Activated CD4-positive, alpha-beta T cell treated with anti-CD3 and anti-CD28 coated beads, Interleukin-2, amount 50 U/mL, for 4 hours (primary cell): ENCODE measurements around the gene PPP6C.
"Not testable (repeated sequence)": the region's sequence is repeated elsewhere in the genome, so short reads cannot be mapped to it uniquely, and the experiment has no call there.

Experiments used
- DNase-seq, 2 experiments: peaks; one replicate each; pipeline ENCODE4 v3.0.0-alpha.2; 2020

PPP6C gene

DNA sequence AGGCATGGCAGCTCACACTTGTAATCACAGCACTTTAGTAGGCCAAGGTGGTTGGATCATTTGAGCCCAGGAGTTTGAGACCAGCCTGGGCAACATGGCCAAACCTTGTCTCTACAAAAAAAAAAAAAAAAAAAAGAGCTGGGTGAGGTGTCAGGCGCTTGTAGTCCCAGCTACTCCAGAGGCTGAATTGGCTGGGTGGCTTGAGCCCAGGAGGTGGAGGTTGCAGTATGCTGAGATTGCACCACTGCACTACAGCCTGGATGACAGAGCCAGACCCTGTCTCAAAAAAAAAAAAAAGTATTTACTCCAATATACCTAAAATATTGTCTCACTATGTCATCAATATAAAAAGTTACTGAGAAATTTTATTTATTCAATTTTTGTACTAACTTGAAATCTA lies 49.0 kb downstream of the PPP6C start:
- no peak for DNase-seq

DNA sequence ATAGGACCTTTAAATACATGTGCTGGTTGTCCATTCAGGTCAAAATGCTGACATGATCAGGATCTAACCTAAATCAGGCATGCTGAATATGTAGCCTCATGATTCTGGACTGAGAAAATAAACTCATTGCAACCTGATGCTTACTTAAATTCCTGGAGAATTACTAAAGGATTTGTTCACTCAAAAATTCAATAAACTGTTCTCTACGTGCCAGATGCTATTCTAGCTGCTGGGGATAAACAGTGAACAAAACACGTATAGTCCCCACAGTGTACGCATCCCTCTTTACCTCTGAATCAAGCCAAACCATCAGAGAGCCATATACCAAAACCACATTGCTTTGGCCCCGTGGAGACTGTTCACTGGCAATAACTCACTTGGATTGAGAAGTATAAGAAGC lies 52.4 kb downstream of the PPP6C start:
- no peak for DNase-seq

DNA sequence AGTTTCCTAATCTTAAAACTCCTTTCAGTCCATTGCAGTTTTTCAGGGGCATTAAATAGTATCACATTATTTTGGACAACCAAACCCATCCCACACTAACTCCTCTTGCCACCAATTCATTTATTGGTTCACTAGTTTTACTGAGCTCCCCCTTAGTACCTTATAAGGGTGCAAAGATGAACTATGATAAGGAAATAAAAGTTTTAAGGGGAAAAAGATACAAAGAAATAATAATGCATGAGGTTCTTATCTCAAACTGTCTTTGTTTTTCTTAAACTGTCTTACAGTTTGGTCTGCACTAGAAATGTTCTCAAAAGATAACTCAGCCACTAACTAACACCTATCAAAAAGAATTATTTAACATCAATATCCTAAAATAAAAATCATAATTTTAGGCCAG lies 54.6 kb downstream of the PPP6C start:
- DNase-seq = no peak

DNA sequence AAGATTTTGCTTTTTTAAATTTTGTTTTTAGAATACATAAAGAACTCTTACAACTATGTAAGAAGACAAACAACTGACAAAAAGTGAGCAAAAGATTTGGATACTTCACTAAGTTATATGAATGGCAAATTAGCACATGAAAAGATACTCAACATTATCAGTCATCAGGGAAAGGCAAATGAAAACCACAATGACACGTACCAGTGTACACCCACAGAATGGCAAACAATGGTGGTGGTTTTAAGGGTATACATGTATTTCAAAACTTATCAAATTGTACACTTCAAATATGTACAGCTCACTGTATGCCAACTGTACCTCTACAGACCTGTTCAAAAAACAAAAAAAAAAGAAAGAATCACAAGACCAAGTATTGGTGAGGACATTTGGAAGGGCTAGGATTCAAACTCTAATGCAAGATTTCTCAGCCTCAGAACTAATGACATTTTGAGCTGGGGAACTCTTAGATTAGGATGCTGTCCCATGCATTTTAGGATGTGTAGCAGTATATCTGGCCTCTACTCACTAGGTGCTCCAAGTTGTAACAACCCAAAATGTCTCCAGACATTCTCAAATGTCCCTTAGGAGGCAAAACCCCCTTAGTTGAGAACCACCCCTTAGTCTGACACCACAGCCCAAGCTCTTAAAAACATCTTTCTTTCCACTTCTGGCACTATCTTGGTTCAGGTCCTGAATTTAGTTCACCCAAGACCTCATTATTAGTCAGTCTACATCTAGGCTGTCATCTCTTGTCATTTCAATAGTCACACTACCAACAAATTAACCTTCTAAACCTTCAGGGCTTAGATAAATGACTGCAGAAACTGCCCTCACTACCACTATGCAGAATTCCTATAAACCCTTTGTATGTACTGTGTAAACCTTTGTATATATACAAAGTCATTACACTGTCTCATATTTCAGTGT lies 55.9 kb downstream of the PPP6C start:
- DNase-seq = no peak

DNA sequence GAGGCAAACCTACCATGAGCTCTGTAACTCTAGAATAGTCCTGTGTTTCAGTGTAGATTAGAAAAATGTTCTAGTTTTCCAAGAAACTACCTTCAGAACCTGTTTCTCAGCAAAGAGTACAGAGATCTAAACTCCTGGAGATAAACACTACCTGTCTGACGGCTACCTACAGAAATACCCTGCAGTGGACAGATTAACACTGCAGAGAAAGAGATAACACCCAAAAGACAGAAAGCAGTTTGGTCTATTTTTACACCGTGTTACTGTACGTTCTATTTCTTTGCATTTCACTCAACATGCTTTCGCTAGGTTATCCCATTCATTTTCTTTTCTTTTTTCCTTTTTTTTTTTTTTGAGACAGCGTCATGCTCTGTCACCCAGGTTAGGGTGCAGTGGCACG lies 57.8 kb downstream of the PPP6C start:
- DNase-seq = no peak

DNA sequence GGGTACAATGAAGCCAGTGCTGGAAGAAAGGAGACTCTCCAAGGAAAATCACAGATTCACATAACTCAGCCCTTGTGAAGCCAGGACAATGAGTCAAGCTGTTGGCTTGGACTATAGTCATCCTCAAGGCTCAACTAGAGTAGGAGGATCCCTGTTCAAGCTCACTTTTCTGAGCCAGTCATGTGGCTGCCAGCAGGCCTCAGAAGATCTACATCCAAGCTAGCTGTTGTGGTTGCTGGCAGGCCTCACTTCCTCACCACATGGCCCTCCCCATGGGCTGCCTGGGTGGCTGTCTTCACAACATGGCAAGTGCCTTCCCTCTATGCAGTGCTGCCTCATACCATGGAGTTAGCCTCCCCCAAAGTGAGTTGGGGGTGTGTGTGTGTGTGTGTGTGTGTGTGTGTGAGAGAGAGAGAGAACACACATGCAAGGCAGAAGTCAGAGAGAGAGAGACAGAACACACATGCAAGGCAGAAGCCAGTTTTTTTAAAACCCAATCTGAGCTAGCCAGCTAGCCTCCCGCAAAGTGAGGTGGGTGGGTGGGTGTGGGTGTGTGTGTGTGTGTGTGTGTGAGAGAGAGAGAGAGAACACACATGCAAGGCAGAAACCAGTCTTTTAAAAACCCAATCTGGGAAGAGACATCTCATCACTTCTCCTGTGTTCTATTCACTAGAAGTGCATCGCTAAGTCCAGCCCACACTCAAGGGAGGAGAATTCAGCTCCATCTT lies 63.4 kb downstream of the PPP6C start:
- DNase-seq = peak; percentile 61

DNA sequence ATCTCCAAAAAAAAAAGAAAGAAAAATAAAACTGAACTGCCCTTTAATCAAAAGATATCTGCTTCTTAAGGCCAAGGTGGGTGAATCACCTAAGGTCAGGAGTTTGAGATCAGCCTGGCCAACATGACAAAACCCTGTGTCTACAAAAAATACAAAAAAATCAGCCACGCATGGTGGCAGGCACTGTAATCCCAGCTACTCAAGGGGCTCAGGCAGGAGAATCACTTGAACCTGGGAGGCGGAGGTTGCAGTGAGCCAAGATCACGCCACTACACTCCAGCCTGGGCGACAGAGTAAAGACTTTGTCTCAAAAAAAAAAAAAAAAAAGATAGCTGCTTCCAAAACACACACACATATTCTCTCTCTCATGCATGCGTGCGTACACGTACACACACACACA lies 64.1 kb downstream of the PPP6C start:
- no peak for DNase-seq

DNA sequence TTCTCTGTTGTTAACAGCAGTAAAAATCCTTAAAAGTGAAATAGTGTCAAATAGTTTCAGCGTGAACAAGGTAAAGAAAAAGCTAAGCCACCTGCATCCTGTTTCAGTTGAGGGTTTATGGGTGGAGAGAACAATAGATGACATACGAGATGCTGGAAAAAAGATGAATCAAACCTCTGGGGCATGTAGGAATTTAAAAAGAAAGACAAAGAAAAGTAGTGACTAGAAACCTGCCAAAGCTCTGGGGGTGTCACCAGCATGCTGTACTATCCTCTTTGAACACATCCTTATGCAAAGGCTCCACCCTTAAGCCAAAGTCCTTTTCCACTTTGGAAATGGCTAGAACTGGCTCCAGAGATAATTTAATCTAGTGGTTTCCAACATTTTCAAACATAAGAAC lies 68.5 kb downstream of the PPP6C start:
- no peak for DNase-seq

DNA sequence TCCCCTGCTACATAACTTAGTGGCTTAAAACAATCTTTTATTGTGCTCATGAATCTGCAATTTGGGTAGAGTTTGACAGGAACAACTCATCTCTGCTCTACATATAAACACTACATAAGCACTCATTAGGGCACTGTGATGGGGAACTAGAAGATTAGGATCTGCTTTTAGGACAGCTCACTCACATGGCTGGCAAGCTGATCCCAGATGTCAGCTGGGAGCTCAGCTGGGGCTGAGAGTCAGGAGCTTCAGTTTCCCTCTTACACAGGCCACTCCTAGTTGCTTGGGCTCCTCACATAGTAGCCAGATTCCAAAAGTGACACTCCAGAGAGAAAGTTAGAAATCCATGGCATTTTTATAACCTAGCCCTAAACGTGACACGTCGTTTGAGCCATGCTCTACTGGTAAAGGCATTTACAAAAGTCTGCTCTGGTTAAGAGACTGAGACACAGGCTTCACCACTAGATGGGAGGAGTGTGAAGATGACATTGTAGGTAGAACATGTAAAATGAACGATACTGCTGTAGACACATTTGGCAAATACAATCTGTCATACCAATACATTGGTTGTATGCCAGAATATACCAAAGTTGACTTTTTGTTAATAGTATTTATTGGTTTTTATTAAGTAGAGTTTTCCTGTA lies 69.8 kb downstream of the PPP6C start:
- DNase-seq = no peak

DNA sequence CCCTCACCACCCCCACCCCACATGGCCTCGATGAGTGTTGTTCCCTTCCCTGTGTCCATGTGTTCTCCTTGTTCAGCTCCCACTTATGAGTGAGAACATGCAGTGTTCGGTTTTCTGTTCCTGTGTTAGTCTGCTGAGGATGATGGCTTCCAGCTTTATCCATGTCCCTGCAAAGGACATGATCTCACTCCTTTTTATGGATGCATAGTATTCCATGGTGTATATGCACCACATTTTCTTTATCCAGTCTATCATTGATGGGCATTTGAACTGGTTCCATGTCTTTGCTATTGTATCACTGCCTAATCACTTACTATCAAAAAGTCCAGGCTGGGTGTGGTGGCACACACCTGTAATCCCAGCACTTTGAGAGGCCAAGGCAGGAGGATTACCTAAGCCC lies 70.9 kb downstream of the PPP6C start:
- not testable (repeated sequence) for DNase-seq

DNA sequence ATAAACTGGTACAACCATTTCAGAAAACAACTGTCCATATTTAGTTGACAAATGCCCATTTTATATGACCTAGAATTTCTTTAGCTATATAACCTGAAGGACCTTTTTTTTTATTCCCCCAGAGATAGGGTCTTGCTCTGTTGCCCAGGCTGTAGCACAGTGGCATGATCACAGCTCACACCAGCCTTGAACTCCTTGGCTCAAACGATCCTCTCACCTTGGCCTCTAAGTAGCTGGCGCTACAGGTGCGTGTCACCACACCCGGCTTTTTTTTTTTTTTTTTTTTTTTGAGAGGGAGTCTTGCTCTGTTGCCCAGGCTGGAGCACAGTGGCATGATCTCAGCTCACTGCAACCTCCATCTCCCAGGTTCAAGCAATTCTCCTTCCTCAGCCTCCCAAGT lies 75.1 kb downstream of the PPP6C start:
- DNase-seq = not testable (repeated sequence)

DNA sequence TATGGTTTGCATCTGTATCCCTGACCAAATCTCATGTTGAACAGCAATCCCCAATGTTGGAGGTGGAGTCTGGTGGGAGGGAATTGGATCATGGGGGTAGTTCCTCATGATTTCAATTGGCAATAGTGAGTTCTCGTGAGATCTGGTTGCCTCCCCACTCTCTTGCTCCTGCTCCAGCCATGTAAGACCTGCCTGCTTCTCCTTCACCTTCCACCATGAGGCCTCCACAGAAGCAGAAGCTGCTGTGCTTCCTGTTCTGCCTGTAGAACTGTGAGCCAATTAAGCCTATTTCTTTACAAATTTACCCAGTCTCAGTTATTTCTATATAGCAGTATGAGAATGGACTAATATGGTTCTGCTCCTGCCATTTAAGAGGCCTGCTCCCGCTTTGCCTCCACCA lies 79.1 kb downstream of the PPP6C start:
- DNase-seq = no peak

DNA sequence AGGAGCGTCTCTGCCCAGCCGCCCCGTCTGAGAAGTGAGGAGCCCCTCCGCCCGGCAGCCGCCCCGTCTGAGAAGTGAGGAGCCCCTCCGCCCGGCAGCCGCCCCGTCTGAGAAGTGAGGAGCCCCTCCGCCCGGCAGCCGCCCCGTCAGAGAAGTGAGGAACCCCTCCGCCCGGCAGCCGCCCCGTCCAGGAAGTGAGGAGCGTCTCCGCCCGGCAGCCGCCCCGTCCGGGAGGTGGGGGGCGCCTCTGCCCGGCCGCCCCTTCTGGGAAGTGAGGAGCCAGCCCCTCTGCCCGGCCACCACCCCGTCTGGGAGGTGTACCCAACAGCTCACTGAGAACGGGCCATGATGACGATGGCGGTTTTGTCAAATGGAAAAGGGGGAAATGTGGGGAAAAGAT lies 81.1 kb downstream of the PPP6C start:
- not testable (repeated sequence) for DNase-seq

DNA sequence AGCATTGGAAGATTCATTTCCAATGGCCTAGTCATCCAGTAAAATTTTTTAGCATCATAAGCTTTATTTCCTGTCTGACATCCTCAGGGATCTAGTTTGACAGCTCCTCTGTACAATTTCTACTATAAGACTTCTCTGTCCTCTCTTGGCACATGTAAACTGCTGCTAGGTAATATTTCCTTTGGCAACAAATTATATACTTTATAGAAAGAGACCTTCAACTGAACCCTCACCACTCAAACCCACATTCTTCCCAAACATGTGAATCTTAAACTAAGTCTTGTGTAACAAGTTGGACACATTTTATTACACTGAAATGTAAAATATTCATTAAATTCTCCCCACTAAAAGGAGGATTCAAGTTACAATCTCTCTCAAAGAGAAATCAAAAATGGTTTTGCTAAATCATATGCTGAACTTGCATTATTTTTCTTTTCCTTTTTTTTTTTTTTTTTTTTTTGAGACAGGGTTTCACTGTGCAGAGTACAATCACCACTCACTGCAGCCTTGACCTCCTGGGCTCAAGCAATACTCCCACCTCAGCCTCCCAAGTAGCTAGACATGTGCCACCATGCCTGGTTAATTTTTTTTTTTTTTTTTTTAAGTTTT lies 83.2 kb downstream of the PPP6C start:
- no peak for DNase-seq

DNA sequence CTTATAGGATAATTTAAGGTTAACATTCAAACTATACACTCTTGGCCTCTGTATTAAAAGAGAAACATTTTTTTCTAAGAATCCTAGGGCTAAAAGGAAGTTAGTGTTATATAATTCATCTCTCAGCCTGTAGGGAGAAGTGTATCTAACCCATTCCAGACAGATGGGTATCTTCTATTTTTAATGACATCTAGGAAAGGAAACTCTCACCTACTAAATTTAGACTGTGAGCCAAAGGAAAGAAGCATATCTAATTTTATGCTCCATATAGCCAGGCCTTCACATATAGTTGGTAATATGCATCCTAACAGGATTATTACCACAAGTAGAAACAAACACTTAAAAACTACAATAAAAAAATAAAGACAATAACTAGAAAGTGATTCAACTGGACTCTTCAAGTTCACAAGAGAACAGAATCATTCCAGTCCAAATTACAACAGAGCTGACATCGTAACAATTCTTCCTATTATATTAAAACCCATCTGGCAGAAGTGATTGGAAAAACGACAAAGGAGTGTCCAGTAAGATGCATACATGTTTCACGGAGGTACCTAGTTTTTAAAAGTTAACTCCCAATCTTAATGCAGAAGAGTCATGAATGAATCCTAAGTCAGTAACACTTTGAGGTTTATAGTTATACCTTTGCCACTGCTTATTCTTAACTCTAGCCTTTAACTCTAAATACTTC lies 85.7 kb downstream of the PPP6C start:
- DNase-seq = no peak

DNA sequence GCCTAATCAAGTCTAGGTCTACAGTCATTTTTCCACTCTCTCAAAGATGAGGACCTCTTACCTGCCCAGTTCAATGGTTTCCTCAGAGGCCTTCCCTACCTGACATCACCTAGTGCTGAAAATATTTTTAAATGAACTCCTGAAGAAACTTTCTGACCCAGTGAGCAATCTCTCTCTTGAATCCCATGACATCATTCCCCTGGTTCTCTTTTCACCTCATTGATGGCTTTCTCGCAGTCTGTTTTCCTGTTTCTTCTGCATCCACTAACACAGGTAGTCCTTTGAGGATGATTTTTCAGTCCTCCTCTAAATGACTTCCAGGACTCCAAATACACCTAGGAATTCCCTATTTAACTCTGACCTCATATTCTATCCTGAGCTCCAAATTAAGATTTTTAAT lies 86.6 kb downstream of the PPP6C start:
- no peak for DNase-seq

DNA sequence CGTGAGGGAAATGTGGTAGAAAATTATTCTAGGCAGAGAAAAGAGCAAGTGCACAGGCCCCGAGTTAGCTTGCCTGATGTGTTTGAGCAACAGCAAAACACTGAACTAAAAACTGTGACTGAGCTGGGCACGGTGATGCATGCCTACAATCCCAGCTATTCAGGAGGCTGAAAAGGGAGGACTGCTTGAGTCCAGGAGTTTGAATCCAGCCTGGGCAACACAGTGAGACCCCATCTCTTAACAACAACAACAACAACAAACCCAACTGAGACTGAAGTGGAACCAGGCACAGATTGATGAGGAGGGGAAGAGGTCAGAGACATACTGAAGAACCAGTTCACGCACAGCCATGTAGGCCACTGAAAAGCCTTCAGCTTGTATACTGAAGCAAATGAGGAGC lies 88.8 kb downstream of the PPP6C start:
- DNase-seq = no peak

DNA sequence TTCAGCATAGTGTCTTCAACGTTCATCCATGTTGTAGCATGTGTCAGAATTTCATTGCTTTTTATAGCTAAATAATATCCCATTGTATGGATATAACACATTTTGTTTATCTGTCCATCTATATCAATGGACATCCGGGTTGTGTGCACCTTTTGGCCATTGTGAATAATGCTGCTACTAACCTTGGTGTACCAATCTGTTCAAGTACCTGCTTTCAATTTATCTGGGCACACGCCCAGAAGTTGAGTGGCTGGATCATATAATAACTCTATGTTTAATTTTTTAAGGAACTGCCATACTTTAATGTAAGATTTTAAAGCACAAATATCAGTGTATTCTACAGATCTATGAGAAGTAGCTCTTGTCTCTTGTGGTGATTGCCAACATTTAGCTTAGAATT lies 89.8 kb downstream of the PPP6C start:
- no peak for DNase-seq
